Activated naive CD4-positive, alpha-beta T cell treated with anti-CD3 and anti-CD28 coated beads for 36 hours (primary cell): ENCODE measurements around the gene MYH9. TPM values are rescaled to one million over a fixed set of nuclear protein-coding genes. Genes with fewer than 3 reads are reported as not detected.
A peak's percentile ranks its signal among the peaks of the same experiment; 100 is the strongest.

Source experiments
- CTCF ChIA-PET: fragments of 350-600 bp; sonication (Branson Sonifier 250); formaldehyde crosslinking; loops from one replicate; lab custom pipeline; 2021; ENCODE audit warnings: antibody characterized with exemption; lab: Charles Lee
- DNase-seq: peaks from one replicate; pipeline ENCODE4 v3.0.0-alpha.2; 2020
- H3K27ac Mint-ChIP-seq: one replicate; pipeline ENCODE4 v1.8.0; 2021; ENCODE audit warnings: mild to moderate bottlenecking, mixed read lengths
- H3K27me3 Mint-ChIP-seq: one replicate; pipeline ENCODE4 v1.8.0; 2021; ENCODE audit warnings: low read depth, mixed read lengths
- H3K36me3 Mint-ChIP-seq: one replicate; pipeline ENCODE4 v1.8.0; 2021; ENCODE audit warnings: low read depth, mixed read lengths
- H3K4me1 Mint-ChIP-seq: one replicate; pipeline ENCODE4 v1.8.0; 2021; ENCODE audit warnings: low read depth, mixed read lengths
- H3K4me3 Mint-ChIP-seq: one replicate; pipeline ENCODE4 v1.8.0; 2021; ENCODE audit warnings: mild to moderate bottlenecking, moderate library complexity, mixed read lengths
- H3K9me3 Mint-ChIP-seq: one replicate; pipeline ENCODE4 v1.8.0; 2021; ENCODE audit warnings: mixed read lengths
- intact Hi-C: fragments of 100-400 bp; cut with micrococcal nuclease; formaldehyde crosslinking; loops from one replicate; pipeline ENCODE4 v1.15.1; 2023
- total RNA-seq, 2 experiments: library from RNA; stranded (reverse); gene quantifications; one replicate each; pipeline ENCODE4 v1.2.3, GENCODE V29; 2021

The MYH9 gene
- total RNA-seq, 2 experiments from 2014 or later, result 574 to 625 TPM

- intact Hi-C loops, result no loop called here
Measured at GRCh38 chr22:36244522-36245391, 143.0 kb downstream of the MYH9 start.

GRCh38 chr22:36243986-36244385 lies 143.8 kb downstream of the MYH9 start:
- intact Hi-C loops, result no loop called here
- Mint-ChIP-seq H3K4me3 (no peak overlapping the region), H3K4me1 (peaks cover 6% of the 10 kb centered on the region), H3K27me3 (no peaks in the 10 kb centered on the region), H3K36me3 (peaks cover 3% of the 10 kb centered on the region), H3K27ac (no peak overlapping the region), H3K9me3 (peaks cover 11% of the 10 kb centered on the region)
- CTCF ChIA-PET, result interaction anchor here (0.7 to 2.5 kb wide), 4 partner anchors 9 to 227 kb away, joined by 3 to 8 read pairs (median 4); partner anchors contain the start of gene APOL1
- DNase-seq, result no peak

More at GRCh38 chr22:36244522-36245391, 143.0 kb downstream of the MYH9 start:
- DNase-seq, result no peak
- Mint-ChIP-seq H3K36me3 (no peaks in the 10 kb centered on the region), H3K27me3 (no peaks in the 10 kb centered on the region), H3K4me1 (peaks cover 3% of the 10 kb centered on the region), H3K27ac (no peak overlapping the region), H3K9me3 (peaks cover 13% of the 10 kb centered on the region), H3K4me3 (no peak overlapping the region)
- CTCF ChIA-PET, result interaction anchor here (0.7 to 1.6 kb wide), 3 partner anchors 31 to 226 kb away, joined by 3 to 4 read pairs (median 4); no protein-coding TSS in a partner anchor

DNA sequence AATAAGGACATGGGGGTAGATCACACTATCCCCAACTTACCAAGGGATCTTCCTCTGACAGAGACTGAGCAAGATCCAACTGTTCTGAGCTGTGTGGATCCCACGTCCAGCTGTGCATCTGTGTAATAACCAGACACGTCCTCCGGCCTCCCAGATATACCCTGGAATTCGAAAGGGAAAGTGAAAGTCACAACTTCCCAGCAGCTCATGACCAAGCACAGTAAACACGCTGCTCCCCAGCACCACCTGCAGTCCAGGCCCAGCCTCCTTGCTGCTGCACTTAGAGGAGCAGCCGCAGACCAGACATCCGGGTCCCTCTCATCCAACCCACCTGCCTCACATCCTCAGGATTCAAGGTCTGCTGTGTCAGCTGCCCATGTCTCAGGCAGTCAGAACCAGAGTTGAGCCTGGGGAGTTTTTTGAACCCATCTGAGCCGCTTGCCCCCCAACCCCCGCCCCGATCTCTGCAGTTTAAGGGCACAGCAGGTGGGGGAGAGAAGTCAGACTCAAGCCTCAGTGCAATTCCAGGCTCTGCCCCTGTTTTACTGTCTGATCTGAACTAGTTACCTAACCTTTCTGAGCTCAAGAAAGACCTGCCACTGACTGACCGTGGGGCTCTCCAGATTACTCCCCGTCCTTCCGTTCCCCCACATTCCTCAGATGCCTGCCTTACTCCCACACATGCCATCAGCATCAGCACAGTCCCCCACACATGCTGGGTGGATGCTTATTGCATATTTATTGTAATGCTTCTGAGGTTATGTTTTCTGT lies 148.2 kb downstream of the MYH9 start, which contains the start of gene APOL2:
TSS of gene APOL2 (minus strand) at position 127 of the 771 bp plus-strand sequence. CDS start 6,365 bp downstream, outside the sequence.
- Mint-ChIP-seq H3K27ac (peak within 1 kb of the TSS; percentile 99), H3K4me3 (peak within 1 kb of the TSS; percentile 98), H3K27me3 (no peaks in the 10 kb centered on the region), H3K36me3 (peaks cover 34% of the 10 kb centered on the region), H3K4me1 (peaks cover 44% of the 10 kb centered on the region), H3K9me3 (peaks cover 6% of the 10 kb centered on the region)
- peak; percentile 94 for DNase-seq
- CTCF ChIA-PET, result interaction anchor here (0.6 to 2.9 kb wide), 18 partner anchors 10 to 290 kb away, joined by 3 to 33 read pairs (median 4); partner anchors contain the start of genes APOL1 and TXN2
- intact Hi-C loops, result loop anchor here (1.0 to 5.0 kb wide), 6 partner anchors 14 to 243 kb away; partner anchors contain the start of genes APOL1 and TXN2

GRCh38 chr22:36239150-36239400 lies 148.7 kb downstream of the MYH9 start:
- Mint-ChIP-seq H3K27me3 (no peaks in the 10 kb centered on the region), H3K27ac (peak overlapping the region; percentile 99), H3K36me3 (peaks cover 36% of the 10 kb centered on the region), H3K9me3 (peaks cover 6% of the 10 kb centered on the region), H3K4me1 (peaks cover 48% of the 10 kb centered on the region), H3K4me3 (peak overlapping the region; percentile 98)
- CTCF ChIA-PET, result interaction anchor here (0.6 to 2.9 kb wide), 13 partner anchors 11 to 243 kb away, joined by 3 to 33 read pairs (median 5); partner anchors contain the start of genes APOL1 and TXN2
- intact Hi-C loops, result loop anchor here (1.0 to 5.0 kb wide), 6 partner anchors 14 to 243 kb away; partner anchors contain the start of genes APOL1 and TXN2
- no peak for DNase-seq

GRCh38 chr22:36238373-36239149 lies 149.2 kb downstream of the MYH9 start:
- H3K27me3 Mint-ChIP-seq, result no peaks in the 10 kb centered on the region
- CTCF ChIA-PET, result interaction anchor here (0.6 to 2.9 kb wide), 17 partner anchors 11 to 243 kb away, joined by 3 to 33 read pairs (median 4); partner anchors contain the start of genes APOL1 and TXN2
- H3K4me3 Mint-ChIP-seq, result peak overlapping the region; percentile 98
- H3K27ac Mint-ChIP-seq, result peak overlapping the region; percentile 99
- H3K36me3 Mint-ChIP-seq, result peaks cover 40% of the 10 kb centered on the region
- peaks cover 52% of the 10 kb centered on the region for H3K4me1 Mint-ChIP-seq
- H3K9me3 Mint-ChIP-seq, result peaks cover 6% of the 10 kb centered on the region
- intact Hi-C loops, result loop anchor here (1.0 to 5.0 kb wide), 6 partner anchors 15 to 244 kb away; partner anchors contain the start of genes APOL1 and TXN2
- DNase-seq, result peak; percentile 38

DNA sequence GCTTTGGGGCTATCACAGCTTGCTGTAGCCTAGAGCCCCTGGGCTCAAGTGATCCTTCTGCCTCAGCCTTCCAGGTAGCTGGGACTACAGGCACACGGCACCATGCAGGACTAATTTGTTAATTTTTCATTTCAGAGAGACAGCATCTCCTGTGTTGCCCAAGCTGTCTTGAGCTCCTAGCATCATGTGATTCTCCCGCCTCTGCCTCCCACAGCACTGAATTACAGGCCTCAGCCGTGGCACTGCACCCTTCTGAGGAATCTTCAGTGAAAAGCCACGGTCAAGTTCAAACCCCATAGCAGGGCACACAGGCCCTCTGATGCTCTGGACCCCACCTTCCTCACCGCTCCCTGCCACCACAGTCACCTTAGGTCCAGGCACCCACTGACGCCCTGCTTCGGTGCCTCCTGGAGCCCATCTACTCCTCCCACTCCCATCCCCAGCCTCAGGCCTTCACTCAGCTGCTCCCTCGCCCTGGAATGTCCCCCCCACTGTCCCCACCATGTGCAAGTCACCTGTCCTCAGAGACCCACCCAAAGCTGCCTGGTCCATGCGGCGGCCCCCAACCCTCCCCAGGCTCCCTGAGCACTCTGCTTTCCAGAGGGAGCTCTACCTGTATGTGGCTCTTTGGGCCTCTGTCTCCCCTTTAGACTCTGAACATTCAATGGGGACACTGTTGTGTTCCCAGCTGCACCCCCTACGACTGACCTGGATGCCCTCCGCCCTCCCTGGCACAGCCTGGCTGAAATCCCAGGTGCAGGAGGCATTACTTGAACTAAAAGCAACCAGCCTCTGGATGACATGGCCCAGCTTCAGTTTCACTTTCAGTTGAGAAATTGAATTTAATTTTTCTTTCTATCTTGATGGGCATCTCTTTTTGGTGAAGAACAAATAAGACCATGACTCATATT lies 150.1 kb downstream of the MYH9 start:
- Mint-ChIP-seq H3K36me3 (peaks cover 46% of the 10 kb centered on the region), H3K4me1 (peaks cover 52% of the 10 kb centered on the region)
- intact Hi-C loops, result loop anchor here (2.0 to 5.0 kb wide), 5 partner anchors 39 to 245 kb away; partner anchors contain the start of gene TXN2

DNA sequence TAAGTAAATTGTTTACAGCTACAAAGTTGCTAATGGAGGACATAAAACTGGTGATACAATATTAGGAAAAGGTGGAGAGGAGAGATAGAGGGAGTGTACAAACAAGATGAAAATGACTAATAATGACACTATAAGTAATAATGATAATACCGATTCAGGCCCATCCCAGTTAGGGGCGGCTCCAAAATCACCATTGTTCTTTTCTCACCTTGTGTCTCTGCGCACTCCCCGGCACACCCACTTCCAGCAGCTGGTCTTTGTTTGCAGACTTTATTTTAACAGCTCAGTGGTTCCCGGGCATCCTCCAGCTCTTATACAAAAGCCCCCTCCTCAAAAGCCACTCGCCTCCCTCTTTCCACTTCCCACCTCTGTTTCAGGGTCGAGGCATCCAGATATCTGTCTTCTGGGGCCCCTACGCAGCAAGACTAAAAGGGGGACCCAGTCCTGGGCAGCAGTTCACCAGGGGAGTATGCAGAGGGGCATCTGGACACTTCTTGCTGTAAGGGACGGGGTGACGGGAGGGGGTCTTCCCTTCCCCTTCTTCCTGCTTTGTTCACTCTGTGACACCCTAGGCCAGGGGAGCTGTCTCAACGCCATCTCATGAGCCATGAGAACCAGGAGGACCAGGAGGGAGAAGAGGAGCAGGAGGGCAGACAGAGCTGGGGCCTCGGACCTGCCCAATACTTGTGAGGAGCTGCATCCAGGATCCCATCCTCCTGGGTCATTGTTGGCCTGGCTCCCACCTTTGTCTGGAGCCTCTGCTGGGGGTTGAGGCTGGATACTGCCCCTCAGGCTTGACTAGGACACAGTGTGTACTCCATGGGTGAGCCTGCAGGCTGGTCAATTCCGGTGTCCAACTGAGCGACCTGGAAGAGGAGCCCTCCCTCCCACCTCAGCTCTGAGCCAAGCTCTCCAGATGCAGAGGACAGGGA lies 151.1 kb downstream of the MYH9 start:
- Mint-ChIP-seq H3K4me3 (peak overlapping the region; percentile 98), H3K4me1 (peaks cover 53% of the 10 kb centered on the region), H3K36me3 (peaks cover 50% of the 10 kb centered on the region), H3K27ac (peak overlapping the region; percentile 15), H3K27me3 (no peaks in the 10 kb centered on the region), H3K9me3 (no peaks in the 10 kb centered on the region)
- intact Hi-C loops, result loop anchor here (5.0 kb wide), 4 partner anchors 39 to 246 kb away; partner anchors contain the start of gene TXN2
- CTCF ChIA-PET, result interaction anchor here (0.7 to 2.9 kb wide), 5 partner anchors 15 to 250 kb away, joined by 3 to 12 read pairs (median 3); no protein-coding TSS in a partner anchor
- no peak for DNase-seq

More for the DNA sequence above, 150.1 kb downstream of the MYH9 start:
- CTCF ChIA-PET, result interaction anchor here (0.6 to 2.9 kb wide), 8 partner anchors 16 to 211 kb away, joined by 3 to 33 read pairs (median 4); partner anchors contain the start of gene APOL1
- DNase-seq, result peak; percentile 32
- Mint-ChIP-seq H3K9me3 (peaks cover 5% of the 10 kb centered on the region), H3K27ac (peak overlapping the region; percentile 99), H3K27me3 (no peaks in the 10 kb centered on the region), H3K4me3 (peak overlapping the region; percentile 98)

DNA sequence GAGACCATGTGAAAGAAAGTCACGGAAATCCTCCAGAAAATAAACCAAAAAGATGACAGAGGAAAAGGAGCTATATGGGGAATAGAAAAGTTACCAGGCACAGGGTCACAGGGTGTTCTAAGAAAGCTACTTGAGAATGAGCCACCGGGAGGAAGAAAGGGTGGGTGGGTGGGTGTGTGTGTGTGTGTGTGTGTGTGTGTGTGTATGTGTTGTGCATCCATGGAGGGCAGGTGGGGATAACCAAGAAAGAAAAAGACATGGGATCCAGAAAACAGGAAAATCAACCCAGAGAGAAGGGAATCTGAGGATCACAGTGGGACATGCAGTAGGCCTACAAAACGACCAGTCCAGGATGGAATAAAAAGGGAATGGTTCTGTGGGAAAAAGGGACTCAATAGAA lies 152.2 kb downstream of the MYH9 start:
- H3K27me3 Mint-ChIP-seq, result no peaks in the 10 kb centered on the region
- DNase-seq, result no peak
- intact Hi-C loops, result loop anchor here (5.0 kb wide), 4 partner anchors 38 to 247 kb away; partner anchors contain the start of gene TXN2
- no peaks in the 10 kb centered on the region for H3K9me3 Mint-ChIP-seq
- peaks cover 53% of the 10 kb centered on the region for H3K4me1 Mint-ChIP-seq
- H3K27ac Mint-ChIP-seq, result peak overlapping the region; percentile 44
- H3K36me3 Mint-ChIP-seq, result peaks cover 60% of the 10 kb centered on the region
- CTCF ChIA-PET, result interaction anchor here (0.6 to 1.0 kb wide), 2 partner anchors 28 to 251 kb away, joined by 4 read pairs; no protein-coding TSS in a partner anchor
- peak overlapping the region; percentile 35 for H3K4me3 Mint-ChIP-seq

GRCh38 chr22:36234919-36235318 lies 152.8 kb downstream of the MYH9 start:
- Mint-ChIP-seq H3K27ac (peak overlapping the region; percentile 44), H3K36me3 (peaks cover 63% of the 10 kb centered on the region), H3K27me3 (no peaks in the 10 kb centered on the region), H3K4me3 (no peak overlapping the region), H3K4me1 (peaks cover 52% of the 10 kb centered on the region), H3K9me3 (no peaks in the 10 kb centered on the region)
- CTCF ChIA-PET, result interaction anchor here (0.6 kb wide), 1 partner anchor 28 kb away, joined by 4 read pairs; no protein-coding TSS in a partner anchor
- DNase-seq, result no peak
- intact Hi-C loops, result loop anchor here (5.0 kb wide), 4 partner anchors 38 to 247 kb away; partner anchors contain the start of gene TXN2
